OCI-LY7 (cell line): ENCODE data around the gene TMEM204.

Source experiments
- CTCF ChIP-seq: fragments of 200-600 bp; sonication (generic); conservative IDR thresholded peaks from 2 replicates; pipeline ENCODE4 v1.5.1; 2014; ENCODE audit warnings: mild to moderate bottlenecking, antibody characterized with exemption, low read length, moderate library complexity, mixed read lengths
- EZH2phosphoT487 ChIP-seq: fragments of 200-600 bp; sonication (generic); IDR thresholded peaks from 2 replicates; pipeline ENCODE4 v1.6.1; 2018; ENCODE audit warnings: low read depth, borderline replicate concordance, mild to moderate bottlenecking, mixed run types, antibody characterized with exemption, low read length, moderate library complexity, mixed read lengths

- no peak for TF ChIP-seq CTCF
- no peak for TF ChIP-seq EZH2phosphoT487
Observed at GRCh38 chr16:1511662-1512569, 21.6 kb upstream of the TMEM204 start.
